ENCODE data around the gene MSX2. TPM values are rescaled to one million over a fixed set of nuclear protein-coding genes. Genes with fewer than 3 reads are reported as not detected.

The MSX2 gene
- total RNA-seq, 1 donor: under 0.01 TPM

DNA sequence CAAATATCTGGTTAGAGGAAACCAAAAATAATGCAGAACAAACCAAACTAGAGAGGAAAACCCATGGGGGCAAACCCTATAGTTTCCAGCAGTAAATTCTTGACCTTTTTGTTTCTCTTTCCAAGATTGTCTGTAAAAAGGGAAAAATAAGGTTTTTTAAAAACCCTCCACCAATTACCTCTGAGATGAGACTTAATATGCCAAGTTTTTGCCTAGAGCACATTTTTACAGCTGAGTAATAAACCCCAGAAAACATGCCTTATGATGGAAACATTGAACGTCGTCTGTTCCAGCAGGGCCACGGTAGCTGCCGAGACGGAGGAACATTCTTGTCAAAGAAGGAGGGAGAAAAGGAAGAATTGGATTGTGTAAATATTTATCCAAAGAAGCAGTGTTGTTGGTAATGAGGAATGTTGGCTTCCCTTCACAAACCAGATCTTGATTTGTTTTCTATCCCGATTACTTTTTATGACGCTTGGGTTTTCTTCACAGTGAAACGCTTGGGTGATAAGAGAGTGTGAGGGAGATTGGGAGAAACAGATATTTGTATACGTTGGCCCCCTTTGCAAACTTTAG is 17.3 kb upstream of the MSX2 start:
- no peaks in the 10 kb centered on the region for H3K4me1 ChIP-seq (ENCODE audit: insufficient read depth, low read length)
- H3K9me3 ChIP-seq (ENCODE audit: low read depth, low read length): no peaks in the 10 kb centered on the region
- no peak overlapping the region for H3K4me3 ChIP-seq (ENCODE audit: low read length)
- peaks cover 5% of the 10 kb centered on the region for H3K27me3 ChIP-seq (ENCODE audit: insufficient read depth, low read length)

DNA sequence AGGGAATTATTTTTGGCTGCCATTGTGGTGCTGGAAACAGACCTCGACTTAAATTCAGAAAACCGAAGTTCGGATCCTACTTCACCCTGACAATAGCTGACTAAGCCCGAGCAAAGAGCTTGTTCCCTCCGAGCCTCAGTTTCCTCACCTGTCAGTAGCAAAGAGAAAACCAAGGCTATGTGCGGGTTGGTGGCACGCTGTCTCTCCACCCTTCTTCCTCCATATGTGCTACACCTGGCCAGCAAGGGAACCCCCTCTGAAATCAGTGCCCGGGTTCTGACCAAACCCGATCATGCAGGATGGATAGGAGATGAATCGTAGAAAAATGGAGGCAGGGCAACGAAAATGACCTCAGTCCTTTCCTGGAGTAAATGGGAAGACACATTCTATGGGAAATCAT is 16.7 kb upstream of the MSX2 start:
- Histone ChIP-seq H3K4me1 (ENCODE audit: insufficient read depth, low read length) (no peaks in the 10 kb centered on the region), H3K9me3 (ENCODE audit: low read depth, low read length) (no peaks in the 10 kb centered on the region), H3K4me3 (ENCODE audit: low read length) (no peak overlapping the region), H3K27me3 (ENCODE audit: insufficient read depth, low read length) (peaks cover 5% of the 10 kb centered on the region)

DNA sequence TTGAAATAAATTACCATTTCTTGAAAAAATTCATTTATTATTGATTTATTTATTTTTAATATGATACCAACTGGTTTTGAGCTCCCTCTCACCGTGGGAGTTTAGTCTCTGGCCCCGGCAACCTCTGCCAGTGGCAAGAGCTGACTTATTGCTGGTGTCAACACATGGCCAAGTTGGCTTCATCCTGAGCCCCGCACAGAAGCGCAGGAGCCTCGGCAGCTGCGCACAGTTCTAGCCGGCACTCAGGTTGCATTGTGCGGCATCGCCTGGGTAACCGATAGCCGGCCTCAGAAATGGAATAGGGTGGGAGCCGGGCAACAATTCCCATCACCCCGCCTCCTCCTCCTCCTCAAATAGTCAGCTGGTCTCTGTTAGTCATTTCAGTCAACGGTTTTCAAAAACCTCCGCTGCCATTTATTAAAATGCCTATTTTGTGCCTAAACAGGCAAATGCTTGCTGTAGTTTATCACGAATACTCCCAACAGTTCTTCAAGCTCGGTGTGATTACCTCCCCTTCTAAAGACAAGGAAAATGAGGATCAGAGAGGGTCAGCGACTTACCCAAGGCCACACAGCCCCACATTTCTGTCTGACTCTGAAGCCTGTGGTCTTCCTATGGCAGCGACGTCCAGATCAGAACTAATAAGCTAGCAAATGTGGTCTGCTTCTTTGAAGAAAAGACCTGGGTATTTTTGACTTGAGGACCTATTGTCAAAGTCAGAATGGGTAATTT is 15.7 kb upstream of the MSX2 start:
- Histone ChIP-seq H3K4me1 (ENCODE audit: insufficient read depth, low read length) (no peaks in the 10 kb centered on the region), H3K4me3 (ENCODE audit: low read length) (no peak overlapping the region), H3K27me3 (ENCODE audit: insufficient read depth, low read length) (peaks cover 5% of the 10 kb centered on the region), H3K9me3 (ENCODE audit: low read depth, low read length) (no peaks in the 10 kb centered on the region)

DNA sequence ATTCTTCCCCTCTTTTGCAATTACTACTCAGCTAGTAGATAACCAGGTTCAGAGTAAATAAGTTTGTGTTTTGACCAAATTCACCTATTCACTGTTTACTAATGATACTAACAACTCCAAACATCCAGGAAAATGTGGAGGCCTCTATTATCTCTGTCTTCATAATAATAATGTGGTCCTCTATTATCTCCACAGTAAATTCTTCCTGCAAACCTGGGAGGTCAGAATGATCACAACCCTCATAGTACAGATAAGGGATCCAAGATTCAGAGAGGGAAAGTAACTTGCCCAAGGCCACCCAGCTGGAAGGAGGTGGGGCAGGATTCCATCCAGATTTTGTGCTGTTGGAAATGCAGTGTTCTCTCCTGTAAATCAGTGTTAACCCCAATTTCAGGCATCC is 9.6 kb upstream of the MSX2 start:
- H3K9me3 ChIP-seq (ENCODE audit: low read depth, low read length): no peaks in the 10 kb centered on the region
- peaks cover 31% of the 10 kb centered on the region for H3K27me3 ChIP-seq (ENCODE audit: insufficient read depth, low read length)
- H3K4me1 ChIP-seq (ENCODE audit: insufficient read depth, low read length): no peaks in the 10 kb centered on the region
- H3K4me3 ChIP-seq (ENCODE audit: low read length): no peak overlapping the region

DNA sequence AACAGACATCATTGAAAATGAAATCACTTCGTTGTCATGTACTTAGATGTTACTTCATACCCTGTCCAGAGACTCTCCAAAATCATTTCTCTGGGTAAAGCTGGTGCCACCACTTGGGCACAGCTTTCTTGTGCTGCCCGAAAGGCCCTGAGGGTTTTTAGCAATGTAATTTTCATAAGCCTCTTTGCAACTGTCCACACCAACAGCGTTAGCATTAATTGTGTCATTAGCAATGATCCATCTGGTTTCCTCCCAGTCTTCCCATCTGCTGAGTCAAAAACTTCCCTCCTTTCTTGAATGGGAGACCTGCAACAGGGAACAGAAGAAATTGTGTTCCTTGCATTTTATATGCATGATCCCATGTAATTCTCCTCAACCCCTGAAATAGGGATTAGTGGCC is 8.6 kb upstream of the MSX2 start:
- H3K9me3 ChIP-seq (ENCODE audit: low read depth, low read length): no peaks in the 10 kb centered on the region
- no peaks in the 10 kb centered on the region for H3K4me1 ChIP-seq (ENCODE audit: insufficient read depth, low read length)
- H3K27me3 ChIP-seq (ENCODE audit: insufficient read depth, low read length): peaks cover 42% of the 10 kb centered on the region
- H3K4me3 ChIP-seq (ENCODE audit: low read length): no peak overlapping the region

DNA sequence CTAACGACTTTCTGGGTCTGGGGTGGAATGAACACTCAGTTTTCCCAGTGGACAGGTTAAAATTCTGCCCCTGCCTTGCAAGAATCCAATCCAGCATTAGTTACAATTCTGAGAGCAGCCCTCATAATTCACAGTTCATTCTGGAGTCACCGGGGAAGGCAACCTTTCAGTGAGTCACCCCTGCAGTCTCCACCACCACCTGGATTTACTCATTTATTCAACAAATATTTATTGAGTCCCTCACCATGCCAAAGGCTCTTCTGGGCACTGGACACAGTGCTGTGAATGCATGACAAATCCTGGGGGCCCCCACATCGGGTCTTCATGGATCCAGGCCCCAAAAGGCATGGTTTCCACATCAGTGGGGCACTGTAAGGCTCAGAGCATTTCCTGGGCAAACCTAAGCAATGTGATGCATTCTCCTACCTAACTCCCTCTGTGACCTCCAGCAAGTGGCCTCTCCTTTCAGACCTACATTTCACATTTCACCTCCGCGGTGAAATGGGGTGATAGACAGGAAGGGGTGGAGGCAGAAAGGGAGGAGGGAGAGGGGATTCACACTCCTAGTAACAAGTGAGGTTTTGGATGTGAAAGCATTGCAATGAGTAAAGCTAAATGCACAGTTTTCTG is 6.4 kb upstream of the MSX2 start:
- H3K4me3 ChIP-seq (ENCODE audit: low read length): no peak overlapping the region
- no peaks in the 10 kb centered on the region for H3K9me3 ChIP-seq (ENCODE audit: low read depth, low read length)
- H3K27me3 ChIP-seq (ENCODE audit: insufficient read depth, low read length): peaks cover 60% of the 10 kb centered on the region
- H3K4me1 ChIP-seq (ENCODE audit: insufficient read depth, low read length): no peaks in the 10 kb centered on the region

DNA sequence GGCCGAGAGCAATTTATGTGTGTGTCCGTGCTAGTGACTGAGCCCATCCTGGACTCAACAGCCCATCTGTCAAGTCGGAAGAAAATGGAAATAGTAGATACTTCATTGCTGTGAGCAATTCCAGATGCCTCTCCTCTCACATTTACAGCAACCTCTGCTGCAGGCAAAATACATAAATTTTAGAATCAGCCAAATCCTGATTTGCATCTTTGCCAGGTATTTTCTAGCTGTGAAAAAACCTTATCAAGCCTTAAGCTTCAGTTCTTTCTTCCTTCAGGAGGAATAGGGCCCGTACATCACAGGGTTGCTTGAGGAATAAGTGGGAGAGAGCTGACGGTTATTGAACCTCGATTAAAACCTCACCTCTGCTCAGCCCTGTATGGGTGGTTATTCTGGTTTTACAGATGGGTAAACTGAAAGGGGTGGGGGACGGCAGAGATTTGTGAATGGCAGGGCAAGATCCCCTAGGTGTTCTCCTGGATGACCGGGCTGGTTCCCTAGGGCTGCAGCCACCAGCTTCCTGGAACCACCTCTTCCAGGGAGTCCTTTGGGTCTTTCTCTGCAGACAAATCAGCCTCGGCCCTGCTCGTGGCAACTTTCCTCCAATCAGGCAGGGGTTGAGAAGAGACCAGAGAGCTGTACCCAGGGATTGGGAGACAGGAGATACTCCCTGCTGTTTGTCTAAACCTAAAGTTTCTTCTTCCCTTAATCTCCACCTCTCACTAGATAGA is 5.3 kb upstream of the MSX2 start:
- H3K27me3 ChIP-seq (ENCODE audit: insufficient read depth, low read length): peaks cover 71% of the 10 kb centered on the region
- H3K9me3 ChIP-seq (ENCODE audit: low read depth, low read length): no peaks in the 10 kb centered on the region
- H3K4me3 ChIP-seq (ENCODE audit: low read length): no peak overlapping the region
- H3K4me1 ChIP-seq (ENCODE audit: insufficient read depth, low read length): peaks cover 3% of the 10 kb centered on the region

DNA sequence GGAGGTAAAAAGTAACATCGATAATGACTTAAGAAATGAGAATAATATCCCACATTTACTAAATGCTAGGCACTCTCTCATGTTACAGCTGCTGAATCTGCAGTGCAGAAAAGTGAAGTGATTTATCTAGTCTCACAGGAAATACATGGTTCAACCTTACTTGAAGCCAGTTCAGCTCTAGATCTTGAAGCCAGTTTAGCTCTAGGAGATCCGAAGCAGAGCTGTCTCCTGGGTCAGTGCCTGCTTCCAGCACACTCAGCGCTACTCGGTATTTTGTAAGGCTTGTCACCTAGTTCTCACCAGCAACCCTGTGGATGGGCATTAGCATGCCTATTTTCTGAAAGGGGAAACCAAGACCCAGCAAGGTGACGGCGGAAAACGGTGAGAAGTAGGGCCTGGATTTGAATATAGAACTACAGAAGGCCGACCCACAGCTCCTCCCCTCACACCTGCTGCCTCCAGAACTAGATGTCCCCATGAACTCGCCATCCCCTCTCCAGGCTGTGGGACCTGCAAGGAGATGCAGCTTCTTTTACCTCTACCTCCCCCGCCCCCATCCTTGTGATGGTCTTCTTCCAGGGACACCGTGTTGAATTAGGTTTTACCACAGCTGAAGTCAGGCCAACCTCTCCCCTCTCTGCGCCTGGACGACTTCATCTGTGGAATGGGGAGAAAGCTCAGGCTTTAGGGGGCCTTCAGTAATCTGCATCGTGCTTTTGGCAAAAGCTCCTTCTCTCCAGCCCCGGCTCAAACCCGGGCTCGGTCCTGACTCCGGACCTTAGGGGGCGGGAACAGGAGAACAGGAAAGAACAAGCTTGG is 4.4 kb upstream of the MSX2 start:
- Histone ChIP-seq H3K27me3 (ENCODE audit: insufficient read depth, low read length) (peaks cover 74% of the 10 kb centered on the region), H3K4me1 (ENCODE audit: insufficient read depth, low read length) (peaks cover 10% of the 10 kb centered on the region), H3K4me3 (ENCODE audit: low read length) (no peak overlapping the region), H3K9me3 (ENCODE audit: low read depth, low read length) (no peaks in the 10 kb centered on the region)

DNA sequence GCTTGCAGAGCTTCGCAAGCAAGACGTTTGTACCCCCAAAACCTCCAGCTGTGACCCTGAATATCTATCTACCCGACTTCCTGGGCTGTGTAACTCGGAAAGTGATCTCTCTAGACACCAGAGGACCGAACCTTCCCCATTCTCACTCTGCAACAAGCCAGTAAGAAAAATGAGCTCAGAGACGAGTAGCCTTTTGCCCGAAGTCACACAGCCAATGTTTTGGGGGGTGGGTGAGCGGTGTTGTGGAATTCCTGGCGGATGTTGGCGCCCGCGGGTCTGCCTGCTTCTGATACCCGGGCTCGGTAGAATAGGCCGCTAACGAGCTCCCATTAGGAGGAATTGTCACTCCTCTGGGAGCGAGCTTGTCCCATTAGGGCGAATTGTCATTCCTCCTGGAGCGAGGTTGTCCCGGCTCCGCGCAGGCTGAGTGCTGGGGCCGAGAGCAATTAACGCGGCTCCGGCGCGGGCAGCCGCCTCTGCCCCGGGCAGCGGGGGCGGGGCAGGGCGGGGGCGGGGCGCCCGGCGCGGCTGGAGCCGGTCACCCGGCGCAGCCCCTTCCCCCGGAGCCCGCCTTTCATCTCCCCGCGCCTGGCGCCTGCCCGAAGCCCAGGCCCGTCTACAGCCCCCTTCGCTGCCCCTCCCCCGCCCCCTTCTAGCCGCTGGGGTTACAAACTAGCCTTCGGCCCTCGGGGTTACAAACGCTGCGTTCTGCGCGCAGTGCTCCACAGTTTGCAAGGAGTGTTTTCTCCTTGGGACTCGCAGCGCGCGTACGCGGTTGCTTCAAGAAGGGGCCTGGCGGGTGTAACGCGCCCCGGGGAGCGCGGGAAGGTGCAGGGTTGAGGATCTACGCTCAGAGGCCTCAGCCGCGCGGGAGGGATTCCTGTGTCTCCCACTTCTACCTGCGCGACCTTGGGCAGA is 3.5 kb upstream of the MSX2 start:
- Histone ChIP-seq H3K4me1 (ENCODE audit: insufficient read depth, low read length) (peaks cover 11% of the 10 kb centered on the region), H3K27me3 (ENCODE audit: insufficient read depth, low read length) (peaks cover 81% of the 10 kb centered on the region), H3K9me3 (ENCODE audit: low read depth, low read length) (no peaks in the 10 kb centered on the region), H3K4me3 (ENCODE audit: low read length) (no peak overlapping the region)

DNA sequence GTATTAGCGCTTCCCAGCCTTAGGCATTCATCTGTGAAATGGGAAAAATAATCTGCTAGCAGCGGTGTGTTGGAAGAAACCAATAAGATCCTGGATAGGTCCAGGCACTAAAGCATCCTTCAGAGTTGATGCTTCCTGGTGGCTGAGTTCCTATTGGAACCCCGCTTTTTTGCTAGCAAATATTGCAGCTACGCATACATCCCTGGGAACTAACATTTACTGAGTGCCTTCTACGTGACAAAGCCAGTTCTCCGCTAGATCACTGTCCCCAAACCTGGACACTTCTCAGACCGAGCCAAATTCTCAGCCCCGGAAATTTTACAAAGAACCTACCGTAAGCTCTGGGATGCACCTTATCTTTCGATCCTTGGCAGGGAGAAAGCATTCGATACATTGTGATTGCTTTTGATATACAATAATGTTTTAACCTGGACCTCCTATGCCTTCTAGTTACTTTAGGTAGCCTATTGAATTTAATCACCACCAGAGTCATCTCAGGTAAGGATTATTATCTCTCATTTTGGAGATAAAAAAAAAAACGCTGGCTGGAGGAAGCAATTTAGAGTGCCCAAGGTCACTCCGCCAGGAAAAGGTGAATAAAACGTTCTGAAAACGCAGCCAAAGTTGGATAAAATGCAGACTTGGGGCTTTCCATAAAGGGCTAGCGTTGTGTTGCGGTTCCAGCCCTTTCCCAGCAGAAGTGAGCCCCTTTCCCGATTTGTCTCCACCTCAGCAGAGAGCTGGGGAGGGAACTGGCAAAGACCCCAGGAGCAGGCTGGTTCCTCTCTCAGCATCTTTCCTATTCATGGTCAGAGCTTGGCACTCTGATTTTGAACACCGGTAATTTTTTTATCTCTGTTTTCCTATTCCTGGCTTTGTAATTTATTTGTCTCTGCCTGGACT is 2.6 kb upstream of the MSX2 start:
- no peaks in the 10 kb centered on the region for H3K9me3 ChIP-seq (ENCODE audit: low read depth, low read length)
- no peak overlapping the region for H3K4me3 ChIP-seq (ENCODE audit: low read length)
- peaks cover 87% of the 10 kb centered on the region for H3K27me3 ChIP-seq (ENCODE audit: insufficient read depth, low read length)

DNA sequence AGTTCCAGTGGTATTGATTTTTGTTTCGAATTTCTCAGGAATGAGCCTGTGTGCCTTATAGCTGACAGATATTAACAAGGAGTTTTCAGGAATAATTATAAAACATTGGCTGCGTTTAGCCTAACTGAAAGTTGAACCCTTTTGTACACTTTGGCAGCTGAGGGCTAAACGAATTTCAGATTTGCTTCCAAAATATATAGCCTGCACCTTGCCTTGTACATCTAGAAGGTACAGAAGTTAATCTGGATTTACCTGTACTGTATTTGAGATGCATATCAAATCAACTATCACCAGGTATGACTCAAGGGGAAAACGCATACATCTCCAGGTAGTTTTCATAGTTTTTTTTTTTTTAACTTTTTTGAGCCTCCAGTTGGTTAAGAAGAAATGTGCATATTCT is 1.9 kb upstream of the MSX2 start:
- Histone ChIP-seq H3K27me3 (ENCODE audit: insufficient read depth, low read length) (peaks cover 90% of the 10 kb centered on the region), H3K9me3 (ENCODE audit: low read depth, low read length) (no peaks in the 10 kb centered on the region), H3K4me1 (ENCODE audit: insufficient read depth, low read length) (peaks cover 11% of the 10 kb centered on the region), H3K4me3 (ENCODE audit: low read length) (no peak overlapping the region)

More for the DNA sequence above, 2.6 kb upstream of the MSX2 start:
- peaks cover 11% of the 10 kb centered on the region for H3K4me1 ChIP-seq (ENCODE audit: insufficient read depth, low read length)

DNA sequence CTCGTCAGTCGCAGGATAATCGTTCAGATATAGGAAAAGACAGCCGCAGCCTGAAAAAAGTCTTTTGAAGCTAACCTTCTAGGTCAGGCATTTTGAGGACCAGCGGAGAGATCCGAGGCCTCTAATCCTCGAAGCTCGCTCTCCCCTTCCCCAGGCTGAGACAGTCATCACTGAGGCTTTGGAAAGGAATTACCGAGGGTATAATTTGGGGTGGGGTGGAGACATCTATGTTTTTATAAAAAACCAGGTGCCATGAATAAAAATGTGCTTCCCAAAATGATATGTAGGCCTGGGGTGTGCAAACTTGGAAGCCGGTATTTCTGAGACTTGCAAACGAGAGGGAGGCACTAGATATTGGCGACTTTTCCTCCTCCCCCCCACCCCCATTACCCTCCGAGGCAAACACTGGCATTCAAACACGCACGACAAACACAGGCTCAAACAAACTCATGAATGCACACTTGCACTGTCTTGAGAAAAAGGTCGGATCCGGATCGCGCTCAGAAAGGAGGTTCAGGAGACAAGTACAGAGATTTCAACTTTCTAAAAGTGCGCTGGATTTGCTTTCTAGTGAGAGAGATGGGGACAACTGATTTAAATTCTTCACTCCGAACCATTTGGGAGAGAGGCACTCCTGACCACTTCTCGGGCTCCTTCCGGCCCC is 935 bp upstream of the MSX2 start:
- Histone ChIP-seq H3K9me3 (ENCODE audit: low read depth, low read length) (no peaks in the 10 kb centered on the region), H3K27me3 (ENCODE audit: insufficient read depth, low read length) (peaks cover 90% of the 10 kb centered on the region), H3K4me1 (ENCODE audit: insufficient read depth, low read length) (peaks cover 11% of the 10 kb centered on the region), H3K4me3 (ENCODE audit: low read length) (no peak overlapping the region)

Data from mononuclear cell (primary cell).